GM21526 (cell line): ENCODE measurements around the gene MAGI2.

Experiments used
- ATAC-seq: cut with Tn5 transposase; IDR thresholded peaks from one replicate; pipeline ENCODE4 v1.9.1; 2021; ENCODE audit warnings: moderate library complexity; ENCODE audit not compliant: unreplicated experiment, low FRiP score

The MAGI2 gene

DNA sequence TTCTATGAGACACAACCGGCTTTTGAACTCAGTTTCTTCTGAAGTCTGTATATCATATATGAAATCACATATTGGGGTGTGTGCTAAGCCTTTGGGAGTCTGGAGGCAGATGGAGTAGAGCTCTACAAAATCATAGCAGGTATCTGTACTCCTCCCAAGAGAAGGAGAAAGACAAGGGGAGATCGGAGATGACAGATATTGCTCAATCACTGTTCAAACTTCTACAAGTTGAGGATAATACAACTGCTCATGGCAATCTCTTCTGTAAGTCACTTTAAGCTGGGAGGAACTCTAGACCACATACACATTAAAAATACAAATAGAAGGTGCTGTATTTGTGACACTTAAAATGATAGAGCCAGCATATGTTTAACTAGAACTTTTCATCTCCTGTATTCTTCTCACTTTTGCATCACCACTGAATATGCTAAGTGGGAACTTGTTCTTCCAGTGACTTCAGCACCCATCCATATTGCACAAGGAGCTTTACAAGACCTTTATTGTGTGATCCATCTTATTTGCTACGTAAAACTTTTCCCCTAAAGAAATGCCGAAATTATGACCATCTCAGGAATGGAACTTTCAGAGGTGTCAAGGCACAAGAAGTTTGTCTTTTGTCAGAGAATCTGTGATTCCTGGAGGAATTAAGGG is 1273.5 kb downstream of the MAGI2 start:
- ATAC-seq = no peak

DNA sequence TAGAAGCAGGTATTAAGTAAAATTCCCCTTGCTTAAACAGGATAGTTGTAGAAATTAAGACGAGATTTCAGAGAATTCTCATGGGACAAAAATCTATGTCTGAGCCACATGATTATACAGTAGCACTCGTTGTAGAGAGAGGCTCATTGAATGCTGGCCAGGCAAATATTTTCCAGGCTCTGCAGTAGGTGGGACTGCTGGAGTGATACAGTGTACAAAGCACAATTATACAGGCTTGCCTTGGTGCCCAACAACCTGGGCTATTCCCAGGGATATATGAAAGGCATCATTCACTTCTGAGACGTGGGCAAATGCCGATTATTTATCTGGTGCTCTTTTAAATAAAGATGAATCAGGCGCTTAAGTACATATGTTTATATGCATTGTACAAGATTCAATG is 1274.3 kb downstream of the MAGI2 start:
- ATAC-seq = no peak

DNA sequence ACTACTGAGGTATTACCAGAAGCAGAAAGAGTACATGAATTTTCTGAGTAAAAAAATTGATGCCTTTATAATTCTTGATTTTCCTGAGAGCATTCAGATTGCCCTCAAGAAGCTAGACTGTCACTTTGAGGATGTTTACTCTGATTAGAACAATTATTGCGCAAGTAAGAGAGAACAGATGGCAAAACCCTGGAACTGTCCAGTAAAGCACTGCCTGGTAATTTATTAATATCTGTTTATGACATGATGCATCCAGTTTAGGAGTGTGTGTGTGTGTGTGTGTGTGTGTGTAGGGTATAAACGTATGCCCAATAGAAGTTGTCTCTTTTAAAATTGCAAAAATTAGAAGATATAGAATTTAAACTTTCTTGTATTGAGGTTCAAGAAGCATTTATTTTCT is 1275.1 kb downstream of the MAGI2 start:
- ATAC-seq = no peak

DNA sequence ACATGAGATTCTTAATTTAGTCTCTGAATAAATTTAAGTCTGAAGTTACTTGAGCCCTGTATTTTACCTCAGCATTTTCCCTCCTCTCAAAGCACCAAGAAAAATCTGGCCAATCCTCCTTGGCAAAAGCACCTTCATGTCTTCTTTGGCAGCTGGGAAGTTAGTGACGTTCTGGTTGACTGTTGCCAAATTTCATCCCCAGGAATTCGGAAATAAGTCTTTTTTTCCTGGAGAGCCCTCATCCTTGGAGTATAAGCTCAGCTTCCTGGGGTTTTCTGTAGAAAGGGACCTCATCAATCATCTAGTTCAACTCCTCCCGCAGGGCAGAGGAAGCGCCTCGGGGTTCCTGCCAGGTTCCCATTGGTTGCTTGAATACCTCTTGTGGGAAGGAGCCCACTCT is 1277.3 kb downstream of the MAGI2 start:
- ATAC-seq = no peak

DNA sequence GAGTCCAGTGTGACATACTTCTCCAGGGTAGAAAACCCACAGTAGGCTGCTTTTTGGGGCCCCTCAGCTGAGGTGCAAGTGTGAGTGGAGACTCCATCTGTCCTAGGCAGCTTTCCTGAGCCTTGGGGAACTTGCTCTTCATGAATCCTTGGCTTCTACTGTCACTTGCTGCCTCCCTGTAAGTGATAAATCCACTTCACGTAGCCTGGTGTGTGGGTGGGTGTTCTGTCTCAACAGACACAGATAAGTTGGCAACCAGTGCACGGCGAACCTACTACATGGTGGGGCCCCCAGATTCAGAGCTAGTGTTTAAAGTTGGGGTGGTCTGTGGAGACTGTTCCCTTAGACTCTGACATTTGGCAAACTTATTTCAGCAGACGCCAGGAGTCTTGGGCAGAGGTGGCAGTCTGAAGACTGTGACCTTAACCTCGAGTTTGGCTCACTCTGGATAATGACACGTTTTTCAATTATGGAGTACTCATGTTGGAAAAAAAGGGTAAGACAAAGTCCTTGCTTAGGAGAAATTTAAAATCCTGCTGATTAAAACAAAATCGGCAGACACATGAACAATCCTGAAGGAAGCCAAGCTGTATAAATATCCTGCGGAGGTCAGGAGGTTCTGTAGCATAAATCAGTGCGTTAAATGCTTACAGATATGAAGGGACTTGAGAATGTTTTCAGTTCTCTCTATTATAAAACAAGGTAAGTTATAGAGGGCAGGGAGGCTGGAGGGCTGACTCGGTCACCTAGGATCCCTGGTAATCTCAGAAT is 1278.0 kb downstream of the MAGI2 start:
- ATAC-seq = no peak

DNA sequence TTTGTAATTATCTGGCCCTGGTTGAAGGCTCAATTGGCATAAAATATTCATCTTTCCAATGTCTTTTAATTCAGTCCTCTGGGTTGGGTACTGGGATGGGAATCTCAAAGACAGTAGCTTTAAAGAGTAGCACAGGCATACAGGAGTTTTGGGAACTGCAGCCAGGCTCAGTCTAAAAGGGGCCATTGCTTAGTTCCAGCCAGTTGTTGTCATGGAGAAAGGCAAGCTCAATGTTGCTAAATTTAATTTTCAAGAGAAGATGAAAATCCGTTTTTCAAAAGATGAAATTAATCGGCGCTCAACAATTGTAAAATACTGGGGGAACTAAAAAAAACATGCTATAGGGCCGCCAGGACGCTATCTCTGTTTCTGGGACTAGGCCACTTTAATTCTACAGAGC is 1279.8 kb downstream of the MAGI2 start:
- no peak for ATAC-seq

DNA sequence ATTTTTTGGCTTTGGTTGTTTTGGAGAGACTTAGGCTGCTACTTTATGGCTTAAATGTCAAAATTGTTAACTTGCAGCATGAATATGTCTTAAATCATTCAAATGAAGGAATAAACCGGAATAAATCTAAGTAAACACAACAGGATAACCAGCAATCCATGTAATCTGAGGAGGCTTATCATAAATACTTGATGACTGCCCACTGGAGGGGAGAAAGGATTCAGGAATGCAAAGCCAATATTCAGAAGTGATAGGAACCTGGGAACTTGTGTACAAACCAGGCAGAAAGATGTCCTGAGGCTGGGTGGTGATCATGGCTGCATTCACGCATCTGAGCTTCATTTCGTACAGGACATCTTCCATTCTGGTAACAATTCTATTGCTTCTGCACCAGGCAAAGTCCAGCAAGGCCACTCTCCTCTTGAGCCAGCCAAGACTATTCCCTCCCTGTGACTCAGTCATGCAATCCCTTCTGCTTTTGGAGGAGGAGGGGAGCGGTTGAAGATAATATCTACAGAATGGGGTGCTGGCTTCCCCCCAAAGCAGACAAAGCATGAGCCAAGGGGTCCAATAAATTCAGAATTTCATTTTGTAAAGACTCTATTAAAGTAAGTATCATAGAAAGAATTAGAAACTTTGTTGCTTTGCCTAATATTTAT is 1280.4 kb downstream of the MAGI2 start:
- no peak for ATAC-seq

DNA sequence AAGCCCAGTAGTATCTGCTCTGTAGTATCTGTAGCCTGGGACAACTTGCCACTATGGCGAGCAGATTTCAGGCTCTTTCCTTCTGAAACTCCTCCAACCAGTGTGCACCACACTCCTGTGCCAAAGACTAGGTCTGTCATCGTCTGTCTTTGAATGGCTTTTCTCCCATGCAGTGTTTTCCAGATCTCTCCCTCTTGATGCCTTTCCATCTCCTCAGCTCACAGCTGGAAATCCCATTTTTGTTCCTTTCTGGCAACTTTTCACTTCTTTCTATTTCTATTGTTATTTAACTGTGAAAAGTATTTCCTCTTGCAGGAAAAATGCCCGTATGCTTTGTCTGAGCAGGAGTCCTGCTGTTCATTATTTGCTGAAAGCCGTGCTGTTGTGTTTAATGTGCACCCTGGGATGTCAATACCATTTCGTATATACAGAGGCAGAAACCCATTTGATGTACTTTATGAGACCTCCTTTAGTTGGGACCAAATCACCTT is 1281.2 kb downstream of the MAGI2 start:
- no peak for ATAC-seq

DNA sequence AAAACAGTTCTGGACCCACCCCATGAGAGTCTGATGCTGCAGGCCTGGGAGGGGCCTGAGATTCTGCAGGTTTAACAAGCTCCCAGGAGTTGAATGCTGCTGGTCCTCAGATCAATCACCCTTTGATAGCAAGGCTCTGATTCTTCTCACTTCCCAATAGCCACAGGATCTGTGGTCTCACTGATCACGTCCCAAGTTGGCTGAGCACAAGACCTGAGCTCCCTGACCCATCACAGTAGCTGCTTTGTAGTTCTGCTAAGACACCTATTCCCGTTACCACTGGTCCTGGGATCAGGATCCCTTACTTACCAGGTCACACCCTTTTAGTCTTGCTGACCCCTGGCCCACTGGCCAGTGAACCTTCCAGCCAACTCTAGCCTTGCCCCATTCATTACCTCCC is 1282.1 kb downstream of the MAGI2 start:
- no peak for ATAC-seq

DNA sequence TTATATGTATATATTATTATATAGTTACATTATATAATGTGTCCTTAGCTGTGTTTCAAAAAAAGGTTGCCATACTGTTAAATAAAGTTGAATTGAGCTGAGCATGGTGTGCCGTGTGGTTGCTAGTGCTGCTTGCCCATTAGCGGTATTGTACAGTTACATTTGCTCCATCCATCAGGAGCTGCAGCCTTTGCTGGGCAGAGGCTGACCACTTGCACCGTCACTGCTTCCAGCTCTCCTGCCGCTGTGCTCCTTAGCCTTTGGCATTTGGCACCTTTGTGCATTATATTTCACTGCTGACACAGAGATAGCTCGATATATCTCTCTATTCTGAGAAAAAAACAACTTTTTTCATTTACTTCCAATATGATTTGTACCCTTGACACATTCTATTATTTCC is 1282.7 kb downstream of the MAGI2 start:
- ATAC-seq = no peak

DNA sequence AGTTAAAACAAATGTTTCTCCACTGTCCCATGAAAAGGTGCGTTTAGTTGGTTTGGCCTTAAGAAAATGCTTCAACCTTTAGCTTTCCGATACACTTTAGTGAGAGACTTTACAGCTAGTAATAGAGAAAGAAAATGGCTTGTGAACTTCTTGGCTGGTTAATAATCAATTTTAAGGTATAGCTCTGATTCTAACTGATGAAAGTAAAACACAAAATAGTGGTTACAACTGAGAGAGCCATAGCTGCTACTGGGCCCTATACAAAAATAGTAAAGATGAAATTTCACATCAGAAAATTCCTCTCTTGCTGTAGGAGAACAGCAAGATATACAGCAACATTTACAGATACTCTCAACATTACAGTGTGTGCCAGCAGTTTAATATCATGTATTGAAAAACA is 1283.5 kb downstream of the MAGI2 start:
- ATAC-seq = no peak

DNA sequence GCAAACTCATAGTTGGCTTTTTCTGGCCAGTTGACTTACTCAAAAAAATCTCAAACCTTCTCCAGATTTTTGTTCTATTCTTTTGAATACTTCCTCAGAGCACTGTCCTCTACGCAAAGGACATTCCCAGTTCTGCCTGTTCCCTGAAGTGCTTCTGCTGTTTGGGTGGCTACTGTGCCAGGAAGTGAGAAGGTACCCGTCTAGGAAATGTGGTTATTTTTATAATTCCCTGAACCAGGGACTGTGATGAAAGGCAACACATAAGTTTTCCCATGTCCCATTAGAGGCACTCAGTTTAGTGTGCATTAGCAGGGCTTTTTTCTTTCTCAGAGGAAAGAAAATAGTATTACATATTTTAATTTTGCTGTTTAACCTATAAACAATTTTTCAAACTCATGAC is 1284.6 kb downstream of the MAGI2 start:
- no peak for ATAC-seq

DNA sequence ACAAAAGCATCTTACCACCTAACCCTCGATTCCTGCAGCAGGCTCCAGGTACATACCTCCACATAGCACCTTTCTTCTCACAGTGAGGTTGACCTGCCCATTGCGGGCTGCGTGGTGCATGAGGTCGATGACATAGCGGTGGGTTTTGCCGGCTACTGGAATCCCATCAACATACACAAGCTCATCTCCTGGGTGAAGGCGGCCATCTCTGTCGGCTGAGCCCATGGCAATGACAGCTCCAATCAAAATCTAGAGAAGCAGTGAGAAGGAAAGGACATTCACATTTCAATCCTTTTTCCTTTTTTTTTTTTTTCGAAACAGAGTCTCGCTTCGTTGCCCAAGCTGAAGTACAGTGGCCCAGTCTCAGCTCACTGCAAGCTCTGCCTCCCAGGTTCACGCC is 1285.6 kb downstream of the MAGI2 start:
- ATAC-seq = no peak

DNA sequence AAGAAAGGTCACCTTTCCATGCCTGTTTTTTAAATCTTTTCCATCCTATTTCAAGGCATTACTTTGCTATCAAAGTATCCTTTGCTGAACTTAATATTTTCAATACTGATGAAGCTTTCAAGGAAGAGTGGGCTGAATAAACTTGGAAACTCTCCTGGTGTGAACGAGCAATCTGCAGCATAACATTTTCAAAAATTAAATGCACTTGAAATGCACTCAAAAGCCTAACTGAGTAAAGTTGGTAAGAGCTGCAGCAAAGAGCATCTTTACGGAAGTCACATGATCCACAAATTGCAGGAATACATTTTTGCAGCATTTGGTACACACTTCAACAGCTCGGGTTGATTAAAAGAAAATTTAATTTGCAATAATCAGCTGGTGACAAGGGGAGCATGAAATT is 1287.6 kb downstream of the MAGI2 start:
- no peak for ATAC-seq

DNA sequence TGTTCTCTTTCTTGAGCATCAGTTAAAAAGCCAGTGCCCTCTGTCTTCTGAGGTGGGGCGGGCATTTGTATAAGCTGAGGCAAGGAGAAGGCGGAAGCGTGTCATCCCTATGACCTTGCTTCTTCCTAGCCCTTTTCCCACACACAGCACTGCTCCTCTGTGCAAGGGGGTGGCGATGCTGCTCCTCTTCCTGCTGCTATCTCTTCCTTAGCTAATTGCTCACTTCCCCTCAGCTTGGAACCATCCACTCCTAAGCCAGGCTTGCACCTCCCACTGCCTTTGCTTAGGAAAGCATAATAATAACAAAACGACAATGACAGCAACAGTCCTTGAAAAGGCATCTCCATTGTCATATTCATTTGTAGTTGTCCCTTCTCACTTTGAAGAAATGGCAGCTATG is 1288.0 kb downstream of the MAGI2 start:
- ATAC-seq = no peak

DNA sequence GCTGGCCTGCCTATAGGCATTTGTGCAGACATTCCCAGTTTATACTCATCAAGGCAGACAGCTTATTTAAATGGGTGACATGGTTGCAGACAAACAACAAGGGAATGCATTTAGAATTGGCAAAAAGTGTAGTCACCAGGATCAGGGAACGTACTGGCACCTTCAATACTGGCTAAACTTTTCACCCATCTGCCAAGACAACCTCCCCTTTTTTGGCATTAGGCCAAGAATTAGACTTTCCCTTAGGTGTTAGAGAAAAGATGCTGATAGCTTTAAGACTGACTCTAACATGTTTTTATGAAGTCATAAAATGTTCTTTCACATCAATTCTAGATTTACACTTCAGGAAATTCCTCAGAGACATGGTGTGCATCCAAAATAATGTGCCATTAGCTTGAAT is 1289.0 kb downstream of the MAGI2 start:
- ATAC-seq = no peak

DNA sequence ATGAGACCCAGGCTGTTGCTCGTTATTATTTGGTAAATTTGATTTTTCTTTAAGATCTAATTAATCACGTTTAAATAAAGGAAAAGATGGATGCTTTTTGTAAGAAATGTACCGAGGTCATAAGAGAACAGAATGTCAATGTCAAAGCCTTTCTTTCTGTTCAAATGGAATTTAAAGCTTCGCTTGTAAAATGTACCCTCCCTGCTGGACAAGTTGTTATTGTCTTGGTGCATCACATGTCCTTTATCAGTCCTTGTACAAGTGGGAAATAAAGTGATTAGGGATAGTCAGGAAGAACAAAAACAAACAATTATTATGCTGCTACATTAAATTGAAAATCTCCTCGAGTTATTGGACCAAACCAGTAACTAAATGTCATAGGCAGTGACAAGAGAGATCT is 1291.7 kb downstream of the MAGI2 start:
- no peak for ATAC-seq

DNA sequence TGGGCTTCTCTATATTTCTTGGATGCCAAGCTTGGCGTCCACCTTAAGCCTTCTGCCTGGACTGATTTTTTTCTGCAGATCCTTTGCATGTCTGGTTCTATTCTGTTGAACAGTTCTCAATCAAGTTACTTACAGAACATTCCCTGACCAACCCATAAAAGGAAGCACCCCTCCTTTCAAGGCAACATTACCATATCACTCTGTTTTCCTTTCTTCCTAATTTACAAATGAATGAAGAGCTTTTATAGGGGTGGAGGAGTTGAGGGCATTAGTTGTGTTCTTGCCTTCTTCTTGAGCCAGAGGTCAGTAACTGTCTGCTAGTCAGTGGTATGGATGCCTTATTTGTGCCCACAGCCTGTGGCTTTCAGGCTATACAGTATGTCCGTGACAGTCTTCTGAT is 1293.9 kb downstream of the MAGI2 start:
- ATAC-seq = no peak

DNA sequence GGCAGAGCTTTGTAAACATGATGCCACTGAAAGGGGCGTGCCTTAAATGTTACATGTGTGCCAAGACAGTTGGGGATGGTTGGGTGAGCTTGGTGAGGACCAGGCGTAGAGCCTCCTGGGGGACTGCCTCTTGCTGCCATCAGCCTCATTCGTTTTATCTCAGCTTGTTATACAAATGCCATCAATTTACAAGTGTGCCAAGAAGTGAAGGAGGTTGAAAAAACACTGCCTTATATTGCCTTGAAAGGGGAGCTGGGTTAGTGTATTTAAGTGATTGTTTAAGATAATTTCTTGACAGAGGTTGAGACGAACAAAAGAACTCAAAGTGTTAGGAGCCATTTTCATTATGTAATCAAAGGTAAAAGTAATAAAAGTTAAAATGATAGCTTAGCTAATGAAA is 1300.2 kb downstream of the MAGI2 start:
- no peak for ATAC-seq

DNA sequence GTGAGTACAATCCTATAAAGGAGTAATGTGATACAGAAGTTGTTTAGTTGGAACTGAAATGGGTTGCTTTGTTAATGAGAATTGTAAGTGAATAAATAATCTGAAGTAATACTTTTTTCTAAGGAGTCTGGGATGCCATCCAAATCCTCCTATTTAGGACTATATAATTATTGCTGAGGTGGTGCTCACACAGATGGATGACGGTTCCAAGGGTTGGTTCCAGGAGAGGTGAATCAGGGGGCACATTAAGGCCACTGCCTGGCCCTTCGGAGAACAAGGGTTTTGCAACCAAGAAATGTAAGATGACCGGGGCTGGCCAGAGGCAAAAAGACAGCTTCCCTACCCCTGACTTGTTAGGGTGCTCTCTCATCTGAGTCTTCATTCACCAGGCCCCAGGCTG is 1302.2 kb downstream of the MAGI2 start:
- ATAC-seq = no peak

DNA sequence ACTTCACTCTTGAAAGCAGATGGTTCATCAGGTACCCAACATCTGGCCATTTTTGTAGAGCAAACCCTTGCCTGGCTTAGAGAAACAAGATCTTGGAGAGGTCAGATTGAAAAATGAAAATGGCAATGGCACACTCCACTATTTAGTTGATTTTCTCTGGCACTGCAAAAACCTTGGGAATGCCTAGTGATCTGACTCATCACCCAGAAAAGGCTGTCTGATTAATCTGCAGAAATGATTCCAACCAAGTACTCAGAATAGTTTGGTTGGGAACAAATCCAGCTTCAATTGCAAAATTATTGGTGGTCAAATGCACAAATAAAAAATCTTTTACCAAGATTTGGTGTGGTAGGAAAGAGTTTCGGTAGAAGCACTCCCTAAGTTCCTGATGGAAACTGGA is 1303.7 kb downstream of the MAGI2 start:
- ATAC-seq = no peak
